DND-41 (cell line): ENCODE data around the gene PTPRD.

Source experiments
- ATAC-seq: fragments of 200-7000 bp; cut with Tn5 transposase; 3 replicates; pipeline ENCODE4 v1.9.1; 2021; ENCODE audit warnings: low read depth; ENCODE audit not compliant: insufficient read depth
- DNase-seq: peaks from one replicate; pipeline ENCODE4 v3.0.0-alpha.2; 2020
- H2AFZ ChIP-seq: 2 replicates; pipeline ENCODE4 v1.6.0; 2012; ENCODE audit warnings: low read depth, low read length
- H3K27ac ChIP-seq: 2 replicates; pipeline ENCODE4 v1.5.1; 2012; ENCODE audit warnings: low read length, inconsistent platforms
- H3K27me3 ChIP-seq: fragments of 200-600 bp; sonication (generic); 2 replicates; pipeline ENCODE4 v1.6.0; 2012; ENCODE audit warnings: low read length, mild to moderate bottlenecking, inconsistent platforms; ENCODE audit not compliant: insufficient read depth, poor library complexity
- H3K36me3 ChIP-seq: 2 replicates; pipeline ENCODE4 v1.5.1; 2012; ENCODE audit warnings: low read length, inconsistent platforms; ENCODE audit not compliant: insufficient read depth
- H3K4me1 ChIP-seq: 2 replicates; pipeline ENCODE4 v1.5.1; 2012; ENCODE audit warnings: mild to moderate bottlenecking, low read length; ENCODE audit not compliant: insufficient read depth
- H3K4me2 ChIP-seq: 2 replicates; pipeline ENCODE4 v1.6.0; 2012; ENCODE audit warnings: mild to moderate bottlenecking, moderate library complexity, low read length, inconsistent platforms; ENCODE audit not compliant: insufficient read depth
- H3K4me3 ChIP-seq, 2 experiments: fragments of 200-600 bp in 1 of 2; shearing (Covaris generic) in 1 of 2; 2 replicates each; pipeline ENCODE4 v1.5.1; 2012 to 2016; ENCODE audit warnings: inconsistent platforms in 2 of 2, low read length in 2 of 2, mild to moderate bottlenecking in 2 of 2, low read depth in 1 of 2, moderate library complexity in 1 of 2
- H3K79me2 ChIP-seq: 2 replicates; pipeline ENCODE4 v1.6.0; 2012; ENCODE audit warnings: low read length, inconsistent platforms; ENCODE audit not compliant: insufficient read depth
- H3K9ac ChIP-seq: 2 replicates; pipeline ENCODE4 v1.6.0; 2012; ENCODE audit warnings: low read depth, mild to moderate bottlenecking, inconsistent platforms, low read length, moderate library complexity
- H3K9me3 ChIP-seq: 2 replicates; pipeline ENCODE4 v1.5.1; 2012; ENCODE audit warnings: low read length, moderate library complexity, mild to moderate bottlenecking, inconsistent platforms; ENCODE audit not compliant: insufficient read depth, severe bottlenecking
- H4K20me1 ChIP-seq: 2 replicates; pipeline ENCODE4 v1.6.0; 2012; ENCODE audit warnings: low read length; ENCODE audit not compliant: insufficient read depth
- EZH2 ChIP-seq: IDR thresholded peaks from 3 replicates; pipeline ENCODE4 v1.6.1; 2012; ENCODE audit warnings: borderline replicate concordance, low read depth, mild to moderate bottlenecking, moderate library complexity, low read length, inconsistent platforms; ENCODE audit not compliant: severe bottlenecking
- TF ChIP-seq, protein P1 (sequence below): IDR thresholded peaks from 2 replicates; pipeline ENCODE4 v1.5.1; 2012; ENCODE audit warnings: borderline replicate concordance, low read length, moderate library complexity, mild to moderate bottlenecking; ENCODE audit not compliant: poor library complexity, severe bottlenecking; ENCODE audit errors: extremely low read depth

Gene PTPRD

DNA sequence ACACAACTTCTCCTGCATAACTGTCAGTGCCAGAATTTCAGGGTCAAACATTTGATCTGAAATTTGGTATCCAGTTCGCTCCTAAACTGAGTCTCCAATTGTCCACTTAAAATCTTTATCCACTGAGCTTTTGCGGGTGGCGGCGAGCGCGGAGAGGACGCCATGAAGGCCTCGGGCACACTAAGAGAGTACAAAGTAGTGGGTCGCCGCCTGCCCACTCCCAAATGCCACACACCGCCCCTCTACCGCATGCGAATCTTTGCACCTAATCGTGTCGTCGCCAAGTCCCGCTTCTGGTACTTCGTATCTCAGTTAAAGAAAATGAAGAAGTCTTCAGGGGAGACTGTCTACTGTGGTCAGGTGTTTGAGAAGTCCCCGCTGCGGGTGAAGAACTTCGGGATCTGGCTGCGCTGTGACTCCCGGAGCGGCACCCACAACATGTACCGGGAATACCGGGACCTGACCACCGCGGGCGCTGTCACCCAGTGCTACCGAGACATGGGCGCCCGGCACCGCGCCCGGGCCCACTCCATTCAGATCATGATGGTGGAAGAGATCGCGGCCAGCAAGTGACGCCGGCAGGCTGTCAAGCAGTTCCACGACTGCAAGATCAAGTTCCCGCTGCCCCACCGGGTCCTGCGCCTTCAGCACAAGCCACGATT, 1899.5 kb downstream of the PTPRD start:
- Histone ChIP-seq H2AFZ (no peak overlapping the region), H4K20me1 (no peaks in the 10 kb centered on the region), H3K4me3 (no peak overlapping the region), H3K9me3 (no peaks in the 10 kb centered on the region), H3K79me2 (no peaks in the 10 kb centered on the region), H3K27ac (no peak overlapping the region), H3K27me3 (no peaks in the 10 kb centered on the region), H3K4me1 (no peaks in the 10 kb centered on the region), H3K9ac (no peak overlapping the region), H3K36me3 (no peaks in the 10 kb centered on the region), H3K4me2 (no peak overlapping the region)
- no peak for ATAC-seq
- no peak for DNase-seq
- no peak for TF ChIP-seq EZH2
- TF ChIP-seq, protein P1, sequence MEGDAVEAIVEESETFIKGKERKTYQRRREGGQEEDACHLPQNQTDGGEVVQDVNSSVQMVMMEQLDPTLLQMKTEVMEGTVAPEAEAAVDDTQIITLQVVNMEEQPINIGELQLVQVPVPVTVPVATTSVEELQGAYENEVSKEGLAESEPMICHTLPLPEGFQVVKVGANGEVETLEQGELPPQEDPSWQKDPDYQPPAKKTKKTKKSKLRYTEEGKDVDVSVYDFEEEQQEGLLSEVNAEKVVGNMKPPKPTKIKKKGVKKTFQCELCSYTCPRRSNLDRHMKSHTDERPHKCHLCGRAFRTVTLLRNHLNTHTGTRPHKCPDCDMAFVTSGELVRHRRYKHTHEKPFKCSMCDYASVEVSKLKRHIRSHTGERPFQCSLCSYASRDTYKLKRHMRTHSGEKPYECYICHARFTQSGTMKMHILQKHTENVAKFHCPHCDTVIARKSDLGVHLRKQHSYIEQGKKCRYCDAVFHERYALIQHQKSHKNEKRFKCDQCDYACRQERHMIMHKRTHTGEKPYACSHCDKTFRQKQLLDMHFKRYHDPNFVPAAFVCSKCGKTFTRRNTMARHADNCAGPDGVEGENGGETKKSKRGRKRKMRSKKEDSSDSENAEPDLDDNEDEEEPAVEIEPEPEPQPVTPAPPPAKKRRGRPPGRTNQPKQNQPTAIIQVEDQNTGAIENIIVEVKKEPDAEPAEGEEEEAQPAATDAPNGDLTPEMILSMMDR, result no peak

DNA sequence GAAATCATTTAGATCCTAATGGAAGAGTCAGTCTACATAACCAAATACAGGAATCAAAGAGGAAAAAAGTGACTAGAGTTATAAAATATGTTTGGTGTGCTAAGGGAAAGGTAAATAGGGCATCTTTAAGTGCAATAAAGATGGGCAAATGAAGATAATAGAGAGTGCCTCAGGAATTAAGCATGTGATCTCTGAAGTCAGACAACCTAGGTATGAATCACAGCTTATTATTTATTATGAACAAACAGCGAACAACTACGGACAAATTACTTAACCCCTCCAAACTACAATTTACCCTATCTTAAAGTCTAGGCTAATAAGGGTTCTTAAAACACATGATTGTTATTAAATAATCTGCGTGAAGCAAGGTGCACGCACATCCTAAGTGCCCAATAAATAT, 1903.1 kb downstream of the PTPRD start:
- H3K9me3 ChIP-seq, result no peaks in the 10 kb centered on the region
- no peak overlapping the region for H2AFZ ChIP-seq
- H4K20me1 ChIP-seq, result no peaks in the 10 kb centered on the region
- DNase-seq (no peak), ATAC-seq (no peak)
- H3K79me2 ChIP-seq, result no peaks in the 10 kb centered on the region
- no peaks in the 10 kb centered on the region for H3K4me1 ChIP-seq
- no peak overlapping the region for H3K4me3 ChIP-seq
- no peak overlapping the region for H3K9ac ChIP-seq
- no peaks in the 10 kb centered on the region for H3K36me3 ChIP-seq
- H3K27ac ChIP-seq, result no peak overlapping the region
- TF ChIP-seq, protein P1, result no peak
- TF ChIP-seq EZH2, result no peak
- H3K27me3 ChIP-seq, result no peaks in the 10 kb centered on the region
- H3K4me2 ChIP-seq, result no peak overlapping the region

DNA sequence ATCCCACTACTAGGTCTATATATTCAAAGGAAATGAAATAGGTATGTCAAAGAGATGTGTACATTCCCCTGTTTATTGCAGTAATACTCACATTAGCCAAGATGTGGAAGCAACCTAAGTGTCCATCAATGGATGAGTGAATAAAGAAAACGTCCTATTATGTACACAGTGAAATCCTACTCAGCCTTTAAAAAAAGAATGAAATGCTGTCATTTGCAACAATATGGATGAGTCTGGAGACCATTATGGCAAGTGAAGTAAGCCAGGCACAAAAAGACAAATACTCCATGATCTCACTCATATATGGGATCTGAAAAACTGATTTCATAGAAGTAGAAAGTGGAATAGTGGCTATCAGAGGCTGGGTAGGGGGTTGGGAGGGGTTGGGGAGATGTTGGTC, 1904.1 kb downstream of the PTPRD start:
- no peak overlapping the region for H3K4me3 ChIP-seq
- H4K20me1 ChIP-seq, result no peaks in the 10 kb centered on the region
- ATAC-seq (no peak), DNase-seq (no peak)
- no peaks in the 10 kb centered on the region for H3K27me3 ChIP-seq
- H3K9me3 ChIP-seq, result no peaks in the 10 kb centered on the region
- H3K79me2 ChIP-seq, result no peaks in the 10 kb centered on the region
- H3K27ac ChIP-seq, result no peak overlapping the region
- H3K4me2 ChIP-seq, result no peak overlapping the region
- no peaks in the 10 kb centered on the region for H3K36me3 ChIP-seq
- no peaks in the 10 kb centered on the region for H3K4me1 ChIP-seq
- TF ChIP-seq EZH2, result no peak
- TF ChIP-seq, protein P1, result no peak
- H3K9ac ChIP-seq, result no peak overlapping the region
- no peak overlapping the region for H2AFZ ChIP-seq
